SW480 (cell line): ENCODE data around the gene KIRREL1.
A peak's percentile ranks its signal among the peaks of the same experiment; 100 is the strongest.

Source experiments
- DNase-seq: peaks from one replicate; pipeline ENCODE4 v3.0.0-alpha.2; 2016; ENCODE audit warnings: low spot score

KIRREL1 gene

GRCh38 chr1:157975228-157975950 is 18.1 kb upstream of the KIRREL1 start:
- DNase-seq = no peak

- DNase-seq = no peak
Measured at GRCh38 chr1:157976888-157977287, 16.6 kb upstream of the KIRREL1 start.

DNA sequence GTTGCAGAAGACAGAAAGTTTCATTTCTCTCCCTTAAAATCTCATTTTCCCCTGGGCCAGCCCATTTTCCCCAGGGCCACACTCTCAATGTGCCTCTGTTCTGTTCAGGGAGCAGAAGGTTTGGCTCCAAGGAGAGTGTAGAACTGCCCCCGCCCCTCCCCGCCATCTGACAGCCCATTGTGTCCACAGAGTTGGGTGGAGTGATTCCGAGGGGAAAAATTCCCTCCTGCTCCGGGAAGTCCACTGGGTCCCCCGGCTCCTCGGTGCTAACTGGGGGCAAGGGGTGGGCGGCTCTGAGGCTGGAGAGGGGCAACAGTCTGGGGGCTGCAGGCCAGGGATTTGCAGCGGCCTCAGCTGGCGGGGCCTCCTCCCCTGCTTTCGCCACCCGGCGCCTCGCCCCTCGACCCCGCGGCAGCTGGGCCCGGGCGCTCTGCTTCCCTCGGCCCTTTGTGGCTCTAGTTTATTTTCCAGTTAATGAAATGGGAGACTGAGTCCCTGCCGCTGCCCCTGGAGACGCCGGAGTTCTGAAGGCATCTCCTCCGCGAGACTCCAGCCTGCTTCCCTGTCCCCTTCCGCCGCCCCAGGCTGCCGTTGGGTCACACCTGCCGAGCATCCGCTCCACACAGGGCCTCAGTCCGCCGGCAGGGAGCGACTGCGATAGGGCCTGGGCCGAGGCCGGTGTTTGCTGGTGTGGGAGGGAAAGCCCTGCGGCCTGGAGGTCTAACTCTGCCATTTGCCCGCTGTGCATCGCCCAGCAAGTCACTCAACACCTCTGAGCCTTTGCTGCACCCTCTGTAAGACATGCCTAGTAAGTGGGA is 14.7 kb upstream of the KIRREL1 start:
- no peak for DNase-seq

DNA sequence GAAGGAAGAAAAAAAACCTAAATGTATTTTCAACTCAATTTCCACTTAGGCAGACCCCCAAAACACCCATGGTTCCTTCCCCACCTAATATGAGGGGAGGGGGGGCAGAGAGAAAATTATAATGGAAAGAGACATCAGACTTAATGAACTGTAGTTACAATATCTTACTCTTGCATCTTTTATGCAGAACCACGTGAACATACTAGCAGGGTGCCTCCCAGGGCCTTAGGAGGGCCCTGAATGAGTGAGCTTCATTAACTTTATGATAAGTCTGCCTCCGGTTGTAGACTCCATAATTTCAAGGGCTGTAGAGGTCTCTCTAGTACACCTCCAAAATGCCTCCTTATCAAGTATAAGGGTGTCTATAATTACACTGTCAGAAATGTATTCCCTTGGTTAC is 11.3 kb upstream of the KIRREL1 start:
- DNase-seq = no peak

DNA sequence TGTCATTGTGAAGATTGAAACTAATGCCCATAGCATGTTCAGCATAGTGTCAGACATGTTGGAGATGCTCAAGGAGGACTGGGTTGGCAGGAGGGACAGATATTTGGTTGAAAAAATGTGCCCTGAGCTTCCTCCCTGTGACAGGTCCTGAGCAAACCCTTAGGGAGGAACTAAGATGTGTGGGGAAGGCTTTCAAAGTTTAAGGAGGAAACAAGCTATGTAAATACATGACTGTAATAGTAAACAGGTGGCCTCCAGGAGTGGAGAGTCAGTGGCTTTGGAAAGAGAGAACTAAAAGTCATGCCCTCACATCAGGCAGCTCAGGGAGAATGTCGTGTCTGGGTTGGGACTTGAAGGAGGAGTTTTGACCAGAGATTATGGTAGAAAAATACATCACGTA is 9.7 kb upstream of the KIRREL1 start:
- no peak for DNase-seq

DNA sequence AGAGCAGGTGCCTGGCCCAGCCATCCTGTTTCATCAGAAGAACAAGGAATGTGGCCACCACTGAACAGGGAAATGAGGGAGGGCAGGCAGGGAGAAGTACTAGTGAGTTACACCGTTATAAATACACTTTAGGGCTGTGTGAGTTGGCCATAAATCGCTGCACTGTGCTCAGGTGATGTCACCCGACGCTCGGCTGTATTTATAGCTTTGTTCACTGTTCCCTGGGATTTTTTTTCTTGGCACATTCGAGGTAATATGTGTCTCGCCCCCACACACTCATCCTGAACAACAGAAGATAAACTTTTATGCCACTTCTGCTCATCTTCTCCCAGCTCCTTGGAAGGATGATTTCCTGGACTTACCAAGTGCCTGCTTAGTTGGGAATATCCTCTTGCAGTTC is 9.0 kb upstream of the KIRREL1 start:
- DNase-seq = no peak

DNA sequence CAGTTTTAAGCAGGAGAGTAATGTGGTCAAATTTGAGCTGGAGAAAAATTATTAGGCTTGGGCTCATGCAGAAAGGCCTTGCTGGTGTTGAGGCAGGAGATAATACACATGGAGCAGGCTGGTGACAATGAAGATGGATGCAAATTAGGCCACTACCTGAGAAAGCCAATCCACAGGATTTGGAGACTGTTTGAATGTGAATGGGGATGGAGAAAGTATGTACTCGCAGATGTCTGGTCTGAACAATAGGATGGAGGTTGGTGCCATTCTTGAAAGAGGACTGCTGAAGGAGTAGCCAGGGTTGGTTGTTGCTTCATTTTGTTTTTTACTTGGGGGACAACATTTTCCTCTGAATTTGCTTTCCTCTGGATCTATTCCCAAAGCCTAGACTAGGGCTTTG is 8.0 kb upstream of the KIRREL1 start:
- DNase-seq = no peak

GRCh38 chr1:157988002-157988401 is 5.4 kb upstream of the KIRREL1 start:
- DNase-seq = no peak

DNA sequence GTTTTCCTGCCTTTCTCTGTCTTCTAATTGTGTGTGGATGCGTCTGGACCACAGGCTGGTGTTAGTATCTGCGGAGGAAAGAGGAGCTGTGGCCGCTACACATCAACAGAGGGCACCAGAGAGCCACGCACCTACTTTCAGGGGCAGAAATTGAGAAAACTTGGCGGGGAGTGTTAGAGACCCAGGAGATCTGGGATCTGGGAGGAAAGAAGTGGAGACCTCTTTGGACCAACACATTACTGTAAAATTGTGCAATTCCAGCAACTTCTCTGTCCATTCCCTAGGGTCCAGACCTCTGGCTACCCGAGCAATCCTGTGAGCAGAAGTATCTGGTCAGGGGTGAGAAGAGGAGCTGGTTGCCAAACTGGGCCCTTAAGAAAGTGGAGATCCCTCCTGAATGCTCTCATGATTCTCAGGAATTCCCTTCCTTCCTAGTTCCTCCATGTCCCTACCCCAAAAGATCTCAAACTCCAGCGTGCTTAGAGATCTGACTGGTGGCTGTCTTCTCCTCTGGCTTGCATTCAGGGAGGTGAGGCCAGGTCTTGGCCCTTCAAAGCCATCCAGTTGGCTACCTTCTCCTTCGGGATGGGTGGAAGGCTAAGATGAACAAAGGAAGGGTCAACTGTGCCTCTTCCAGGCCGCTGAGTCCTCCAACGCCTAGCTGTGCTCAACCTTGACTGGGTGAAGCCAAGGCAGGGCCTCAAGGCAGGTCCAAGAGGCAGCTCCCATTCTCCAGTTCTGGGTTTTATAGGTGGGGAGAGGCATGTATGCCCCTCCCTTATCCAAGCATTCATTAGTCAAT is 1.2 kb upstream of the KIRREL1 start:
- DNase-seq = peak; percentile 40

DNA sequence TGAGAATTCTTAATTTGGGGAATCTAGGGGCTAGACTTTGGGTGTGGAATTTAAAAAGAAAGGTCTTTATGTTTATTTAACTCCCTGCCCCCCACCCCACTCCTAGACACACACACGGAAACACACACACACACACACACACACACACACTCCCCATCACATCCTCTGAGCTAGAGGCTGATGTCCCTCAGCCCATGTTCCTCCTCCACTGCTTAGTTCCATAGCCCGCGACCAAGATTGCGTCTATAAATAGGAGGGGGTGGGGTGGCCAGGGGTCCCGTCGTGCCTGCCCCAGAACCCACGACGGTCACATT is 655 bp upstream of the KIRREL1 start:
- DNase-seq = no peak

- no peak for DNase-seq
Measured at GRCh38 chr1:157993918-157994605, 617 bp downstream of the KIRREL1 start.

DNA sequence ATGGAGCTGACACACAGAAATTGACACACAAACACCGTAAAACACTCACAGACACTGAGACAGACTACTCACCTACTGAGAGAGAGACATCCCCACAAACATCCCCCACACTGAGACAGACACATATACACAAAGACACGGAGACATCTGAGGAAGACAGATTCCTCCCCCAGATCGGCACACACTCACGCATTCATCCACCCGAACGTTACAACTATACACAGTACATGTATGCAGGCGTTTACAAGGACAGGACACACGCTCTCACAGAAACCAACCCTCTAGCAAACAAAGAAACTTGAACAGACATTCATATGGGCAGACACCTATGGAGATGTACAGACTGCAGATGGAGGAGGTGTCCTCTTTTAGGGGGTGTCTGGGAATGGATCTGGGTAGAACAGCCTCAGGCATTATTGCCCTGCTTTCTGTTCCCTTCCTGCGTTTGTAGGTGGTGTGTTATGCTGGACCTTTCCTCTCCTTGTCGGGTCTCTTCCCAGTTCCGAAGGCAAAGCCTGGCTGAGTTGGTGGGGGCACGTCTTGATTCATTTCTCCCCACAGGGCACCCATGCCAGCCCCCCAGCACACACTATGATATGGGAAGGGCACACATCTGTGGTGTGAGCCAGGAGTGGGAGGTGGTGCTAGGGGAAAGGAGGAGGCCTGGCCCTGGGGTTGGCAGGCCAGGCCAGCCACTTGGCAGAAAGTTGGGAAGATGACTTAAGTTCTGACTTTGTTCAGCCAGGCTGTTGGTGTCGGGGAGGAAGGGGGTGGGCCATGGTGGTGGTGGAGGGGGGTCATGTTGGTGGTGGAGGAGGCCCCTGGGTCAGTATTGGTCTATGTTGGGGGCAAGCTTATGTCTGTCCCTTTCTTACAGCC is 1.5 kb downstream of the KIRREL1 start:
- DNase-seq = no peak

DNA sequence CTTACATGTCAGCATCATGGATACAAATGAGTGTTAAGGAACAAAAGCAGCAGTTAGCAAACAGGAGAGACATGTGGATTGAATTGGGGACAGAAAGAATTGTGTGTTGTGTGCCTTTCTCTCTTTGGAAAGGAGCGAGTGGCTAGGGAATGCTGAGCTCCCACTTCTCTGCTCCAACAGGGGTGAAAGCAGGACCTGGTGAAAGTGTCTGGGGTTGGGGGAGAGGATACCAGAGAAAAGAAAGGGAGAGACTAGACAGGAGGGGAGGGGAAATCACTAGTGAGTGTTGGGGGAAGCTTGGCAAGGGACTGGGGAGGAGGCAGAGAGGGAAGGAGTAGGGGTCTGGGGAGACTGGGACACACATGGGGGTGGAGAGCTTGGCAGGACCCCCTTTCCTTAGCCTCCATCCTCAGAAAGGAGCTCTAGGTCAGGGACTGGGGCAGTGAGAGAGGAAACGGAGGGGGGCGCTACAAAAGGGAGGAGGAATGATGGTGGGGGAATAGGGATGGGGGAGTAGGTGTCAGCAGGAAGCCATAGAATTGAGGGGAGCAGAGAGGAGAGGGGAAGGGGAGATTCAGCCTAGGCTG is 2.2 kb downstream of the KIRREL1 start:
- DNase-seq = no peak

GRCh38 chr1:157996433-157996832 is 3.0 kb downstream of the KIRREL1 start:
- no peak for DNase-seq

DNA sequence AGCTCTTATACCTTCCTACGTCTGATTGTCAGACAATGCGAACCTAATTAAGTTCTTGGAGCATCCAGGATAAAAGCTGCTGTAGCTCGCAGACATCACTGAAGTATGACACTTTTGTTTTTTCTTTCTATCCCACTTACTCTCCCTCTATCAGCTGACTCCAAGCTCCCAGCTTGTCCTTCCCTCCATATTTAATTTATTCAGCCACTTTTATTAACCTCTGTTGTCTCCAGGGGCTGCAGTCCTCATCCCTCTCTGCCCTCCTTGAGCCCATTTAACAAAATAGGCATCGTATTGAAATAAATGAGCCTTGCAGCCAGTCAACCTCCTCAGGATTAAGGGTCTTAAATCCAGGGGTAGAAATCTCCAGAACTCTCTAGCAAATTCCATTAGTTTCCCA is 7.1 kb downstream of the KIRREL1 start:
- DNase-seq = no peak

- DNase-seq = no peak
Measured at GRCh38 chr1:158002022-158002630, 8.7 kb downstream of the KIRREL1 start.

- DNase-seq = peak; percentile 21
Measured at GRCh38 chr1:158002631-158003405, 9.4 kb downstream of the KIRREL1 start.

DNA sequence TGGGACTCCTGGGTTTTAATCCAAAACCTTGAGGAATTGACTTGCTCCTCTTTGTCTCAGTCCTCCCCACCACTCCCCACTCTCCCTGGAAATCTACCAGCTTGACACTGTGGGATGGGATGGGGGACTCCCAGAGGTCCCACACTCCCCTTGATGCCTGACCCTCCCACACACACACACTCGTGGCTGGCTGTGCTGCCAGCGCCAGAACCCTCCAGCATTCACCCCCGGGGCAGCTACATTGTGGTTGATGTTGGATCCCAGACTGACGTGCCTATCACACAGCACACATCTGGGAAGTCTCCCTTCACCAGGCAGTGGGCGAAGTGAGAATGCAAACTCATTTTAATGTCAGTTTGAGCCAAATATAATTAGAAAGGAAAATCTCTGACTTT is 10.0 kb downstream of the KIRREL1 start:
- no peak for DNase-seq

GRCh38 chr1:158005224-158005623 is 11.8 kb downstream of the KIRREL1 start:
- DNase-seq = no peak

- no peak for DNase-seq
Measured at GRCh38 chr1:158007180-158007579, 13.7 kb downstream of the KIRREL1 start.
